PC-9 (cell line): Measurements from ENCODE around the gene OLR1.

ENCODE experiments used
- EZH2 ChIP-seq: fragments of 200-600 bp; sonication (generic); IDR thresholded peaks from 2 replicates; pipeline ENCODE4 v1.8.0; 2017; ENCODE audit warnings: antibody characterized with exemption, low read depth
- TF ChIP-seq, protein P1 (sequence below): fragments of 200-600 bp; sonication (generic); conservative IDR thresholded peaks from 2 replicates; pipeline ENCODE4 v1.6.1; 2017; ENCODE audit warnings: mixed run types, antibody characterized with exemption, mild to moderate bottlenecking, moderate library complexity

GRCh38 chr12:10220398-10221077 is 48.6 kb upstream of the OLR1 start:
- TF ChIP-seq, protein P1, sequence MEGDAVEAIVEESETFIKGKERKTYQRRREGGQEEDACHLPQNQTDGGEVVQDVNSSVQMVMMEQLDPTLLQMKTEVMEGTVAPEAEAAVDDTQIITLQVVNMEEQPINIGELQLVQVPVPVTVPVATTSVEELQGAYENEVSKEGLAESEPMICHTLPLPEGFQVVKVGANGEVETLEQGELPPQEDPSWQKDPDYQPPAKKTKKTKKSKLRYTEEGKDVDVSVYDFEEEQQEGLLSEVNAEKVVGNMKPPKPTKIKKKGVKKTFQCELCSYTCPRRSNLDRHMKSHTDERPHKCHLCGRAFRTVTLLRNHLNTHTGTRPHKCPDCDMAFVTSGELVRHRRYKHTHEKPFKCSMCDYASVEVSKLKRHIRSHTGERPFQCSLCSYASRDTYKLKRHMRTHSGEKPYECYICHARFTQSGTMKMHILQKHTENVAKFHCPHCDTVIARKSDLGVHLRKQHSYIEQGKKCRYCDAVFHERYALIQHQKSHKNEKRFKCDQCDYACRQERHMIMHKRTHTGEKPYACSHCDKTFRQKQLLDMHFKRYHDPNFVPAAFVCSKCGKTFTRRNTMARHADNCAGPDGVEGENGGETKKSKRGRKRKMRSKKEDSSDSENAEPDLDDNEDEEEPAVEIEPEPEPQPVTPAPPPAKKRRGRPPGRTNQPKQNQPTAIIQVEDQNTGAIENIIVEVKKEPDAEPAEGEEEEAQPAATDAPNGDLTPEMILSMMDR = no peak
- no peak for TF ChIP-seq EZH2
